Liver (tissue), 3 donors: ENCODE measurements around the gene NUP153.

Experiments used
- CTCF ChIP-seq: fragments of 150-350 bp; IDR thresholded peaks from 2 replicates; pipeline ENCODE4 v1.5.1; 2017; ENCODE audit warnings: improper control_type of control experiment, low read depth, low read length; ENCODE audit not compliant: missing input control
- EGR1 ChIP-seq, 2 donors: IDR thresholded peaks; 2 replicates each; pipeline ENCODE4 v1.6.1; 2016 to 2018; ENCODE audit warnings: antibody characterized with exemption in 2 of 2, low read depth in 2 of 2
- MAX ChIP-seq: IDR thresholded peaks from 2 replicates; pipeline ENCODE4 v1.6.1; 2016; ENCODE audit warnings: antibody characterized with exemption
- RAD21 ChIP-seq, 2 donors: IDR thresholded peaks; 2 replicates each; pipeline ENCODE4 v1.6.1; 2016; ENCODE audit warnings: antibody characterized with exemption in 2 of 2, mild to moderate bottlenecking in 2 of 2
- REST ChIP-seq: IDR thresholded peaks from 2 replicates; pipeline ENCODE4 v1.6.1; 2016; ENCODE audit warnings: antibody characterized with exemption, mild to moderate bottlenecking
- ZBTB33 ChIP-seq: IDR thresholded peaks from 2 replicates; pipeline ENCODE4 v1.6.1; 2016; ENCODE audit warnings: antibody characterized with exemption
- donor health status: healthy.
- donor health status: healthy.

- TF ChIP-seq CTCF (no peak), EGR1 (IDR thresholded peaks at IDR 0.05; ENCODE audit: low read depth in 2 of 2) (no peak), RAD21 (IDR thresholded peaks at IDR 0.05) (no peak), MAX (no peak), REST (no peak), ZBTB33 (no peak)
These were observed 84.6 kb downstream of the NUP153 start for GRCh38 chr6:17622144-17622543.
